KOPT-K1 (cell line): ENCODE measurements around the gene SASH1.

Experiments used
- H3K27ac ChIP-seq: fragments of 200-600 bp; sonication (generic); 2 replicates; pipeline ENCODE4 v1.5.1; 2016; ENCODE audit warnings: antibody characterized with exemption, mild to moderate bottlenecking, low read depth, low read length; ENCODE audit not compliant: poor library complexity, severe bottlenecking
- H3K36me3 ChIP-seq: fragments of 200-600 bp; sonication (generic); 2 replicates; pipeline ENCODE4 v1.5.1; 2017; ENCODE audit warnings: antibody characterized with exemption, mild to moderate bottlenecking, low read length, moderate library complexity; ENCODE audit not compliant: insufficient read depth
- H3K9me3 ChIP-seq: fragments of 200-600 bp; sonication (generic); 2 replicates; pipeline ENCODE4 v1.5.1; 2017; ENCODE audit warnings: antibody characterized with exemption, low read length, mild to moderate bottlenecking; ENCODE audit not compliant: insufficient read depth, poor library complexity, severe bottlenecking

SASH1 gene

GRCh38 chr6:148342350-148343046, at the start of gene SASH1:
TSS of gene SASH1 (plus strand) at chr6:148342838. CDS start at chr6:148343068, 230 bp downstream.
- no peaks in the 10 kb centered on the region for H3K9me3 ChIP-seq
- no peaks in the 10 kb centered on the region for H3K36me3 ChIP-seq
- H3K27ac ChIP-seq, result no peak within 1 kb of the TSS

DNA sequence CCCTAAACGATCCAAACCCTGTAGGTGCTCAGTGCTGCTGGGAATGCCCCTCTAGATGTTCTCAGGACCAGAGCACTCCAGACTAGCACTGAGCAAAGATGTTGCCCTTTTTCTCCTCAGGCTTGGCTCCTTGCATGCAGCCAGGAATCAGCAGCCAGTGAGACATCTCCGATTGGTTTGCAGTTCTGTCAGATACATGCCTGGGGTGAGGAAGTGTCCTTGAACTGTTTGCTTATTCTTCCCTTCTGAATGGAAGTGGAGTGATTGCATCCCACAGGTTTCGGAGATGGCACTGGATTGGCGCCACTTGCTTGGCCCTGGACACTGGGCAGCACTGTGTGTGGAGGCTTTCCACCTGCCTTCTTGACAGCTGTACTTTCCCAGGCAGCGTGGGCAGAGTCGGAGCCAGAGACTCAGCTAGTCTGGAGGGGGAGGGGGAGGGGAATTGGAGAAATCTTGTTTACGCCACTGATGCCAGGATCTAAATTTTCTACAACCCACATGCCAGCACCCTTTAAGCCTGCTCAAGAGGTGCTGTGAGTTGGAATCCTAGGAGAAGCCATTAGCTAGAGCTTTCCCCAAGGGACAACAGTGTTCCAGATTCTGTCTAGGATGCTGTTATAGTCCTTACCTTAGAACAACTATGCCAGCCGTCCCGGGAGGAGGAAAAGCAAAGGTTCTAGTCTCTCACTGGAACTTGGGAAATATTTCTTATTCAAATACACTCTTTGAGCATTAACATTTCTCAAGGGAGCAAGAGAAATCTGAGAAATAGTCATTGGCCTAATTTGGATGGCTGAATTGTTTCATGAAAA, 49.2 kb upstream of the SASH1 start:
- Histone ChIP-seq H3K36me3 (no peaks in the 10 kb centered on the region), H3K27ac (no peak overlapping the region), H3K9me3 (no peaks in the 10 kb centered on the region)

DNA sequence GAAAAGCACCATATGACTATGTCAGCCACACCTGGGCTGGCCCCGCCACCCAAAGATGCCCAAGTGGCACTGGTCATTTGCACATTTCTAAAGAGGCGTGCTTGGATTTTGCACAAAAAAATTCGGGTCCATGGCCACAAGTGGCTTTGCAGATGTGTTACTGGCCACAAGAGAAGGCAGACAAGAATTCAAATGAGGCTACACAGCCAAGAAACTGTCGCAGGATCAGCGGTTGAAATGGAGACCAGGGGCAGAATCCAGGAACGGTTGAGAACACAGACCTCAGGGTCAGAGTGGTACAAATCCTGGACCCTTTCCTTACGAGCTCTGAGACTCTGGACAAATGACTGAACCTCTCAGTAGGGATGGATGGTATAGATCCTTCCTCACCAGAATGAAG, 48.6 kb upstream of the SASH1 start:
- no peak overlapping the region for H3K27ac ChIP-seq
- H3K36me3 ChIP-seq, result no peaks in the 10 kb centered on the region
- H3K9me3 ChIP-seq, result no peaks in the 10 kb centered on the region

GRCh38 chr6:148295261-148295887, 47.3 kb upstream of the SASH1 start:
- Histone ChIP-seq H3K27ac (no peak overlapping the region), H3K9me3 (no peaks in the 10 kb centered on the region), H3K36me3 (no peaks in the 10 kb centered on the region)

DNA sequence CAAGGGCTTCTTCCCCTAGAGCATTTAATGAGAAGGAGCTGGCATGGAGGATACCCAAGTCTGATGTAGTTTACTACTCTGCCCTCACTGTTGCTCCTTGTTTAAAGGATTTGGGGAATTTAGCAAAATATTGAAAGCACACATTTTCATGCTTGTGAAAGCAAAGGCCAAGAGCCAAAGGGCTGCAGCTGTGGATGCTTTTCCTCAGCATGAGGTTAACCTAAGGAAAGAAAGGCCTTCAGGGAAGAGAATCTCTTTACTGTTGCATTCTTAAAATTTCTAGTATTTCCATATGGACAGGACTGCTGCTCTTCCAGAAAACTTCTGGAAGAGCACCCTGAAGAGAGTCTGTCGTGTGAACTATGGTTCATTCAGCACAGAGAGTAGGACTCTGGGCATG, 45.9 kb upstream of the SASH1 start:
- H3K9me3 ChIP-seq, result no peaks in the 10 kb centered on the region
- no peak overlapping the region for H3K27ac ChIP-seq
- no peaks in the 10 kb centered on the region for H3K36me3 ChIP-seq

DNA sequence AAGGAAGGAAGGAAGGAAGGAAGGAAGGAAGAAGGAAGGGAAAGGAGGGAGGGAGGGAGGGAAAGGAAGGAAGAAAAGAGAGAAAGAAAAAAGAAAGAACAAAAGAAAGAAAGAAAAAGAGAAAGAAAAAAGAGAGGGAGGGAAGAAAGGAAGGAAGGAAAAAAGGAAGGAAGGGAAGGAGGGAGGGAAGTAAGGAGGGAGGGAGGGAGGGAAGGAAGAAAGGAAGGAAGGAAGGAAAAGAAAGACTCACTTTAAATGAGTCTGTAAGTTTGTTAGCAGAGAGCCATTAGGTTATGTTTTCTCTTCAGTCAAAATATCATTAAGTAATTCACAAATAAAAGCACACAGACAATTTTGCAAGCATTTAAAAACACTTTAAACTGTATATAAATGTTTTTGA, 44.0 kb upstream of the SASH1 start:
- H3K27ac ChIP-seq, result no peak overlapping the region
- H3K36me3 ChIP-seq, result no peaks in the 10 kb centered on the region
- no peaks in the 10 kb centered on the region for H3K9me3 ChIP-seq

GRCh38 chr6:148303616-148304015, 39.0 kb upstream of the SASH1 start:
- no peak overlapping the region for H3K27ac ChIP-seq
- no peaks in the 10 kb centered on the region for H3K9me3 ChIP-seq
- H3K36me3 ChIP-seq, result no peaks in the 10 kb centered on the region

- H3K27ac ChIP-seq, result no peak overlapping the region
- no peaks in the 10 kb centered on the region for H3K36me3 ChIP-seq
- no peaks in the 10 kb centered on the region for H3K9me3 ChIP-seq
Observed at GRCh38 chr6:148304976-148305375, 37.7 kb upstream of the SASH1 start.

- Histone ChIP-seq H3K9me3 (no peaks in the 10 kb centered on the region), H3K27ac (no peak overlapping the region), H3K36me3 (no peaks in the 10 kb centered on the region)
Observed at GRCh38 chr6:148306286-148306685, 36.4 kb upstream of the SASH1 start.

DNA sequence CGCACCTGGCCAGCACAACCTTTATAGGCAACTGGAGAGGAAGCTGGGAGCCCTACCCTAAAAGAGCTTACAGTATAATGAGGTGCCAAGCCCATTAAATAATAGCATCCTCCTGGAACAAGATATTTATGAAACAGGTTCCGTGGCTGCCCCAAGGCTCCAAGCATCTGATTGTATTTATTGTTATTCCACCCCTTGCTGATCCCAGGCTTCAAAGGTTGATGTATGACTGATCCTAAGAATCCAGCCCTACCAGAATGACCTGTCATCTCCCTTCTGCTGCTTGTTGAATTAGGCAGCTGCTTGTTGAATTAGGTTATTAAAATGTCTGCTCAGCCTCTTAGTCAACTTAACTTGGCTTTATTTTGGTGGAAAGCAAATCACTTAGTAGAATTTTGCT, 35.2 kb upstream of the SASH1 start:
- Histone ChIP-seq H3K9me3 (no peaks in the 10 kb centered on the region), H3K27ac (no peak overlapping the region), H3K36me3 (no peaks in the 10 kb centered on the region)

DNA sequence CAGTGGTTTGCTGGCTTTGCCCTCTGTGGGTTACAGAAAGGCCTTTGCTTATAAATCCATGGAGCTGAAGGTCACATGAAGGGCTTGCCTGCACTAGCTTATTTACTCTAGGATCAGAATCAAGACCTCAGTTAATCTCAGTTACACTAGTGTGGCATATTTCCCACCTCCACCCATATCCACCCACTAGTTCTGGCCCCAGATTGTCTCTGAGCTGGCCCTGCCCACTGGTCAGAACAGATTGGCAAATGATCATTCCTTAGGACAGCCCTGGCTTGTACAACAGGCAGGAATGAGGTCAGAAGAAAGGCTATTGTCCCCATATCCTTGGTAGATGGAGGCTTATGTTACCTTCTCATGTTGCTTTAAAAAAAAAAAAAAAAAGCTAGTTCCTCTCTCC, 33.3 kb upstream of the SASH1 start:
- no peak overlapping the region for H3K27ac ChIP-seq
- H3K36me3 ChIP-seq, result no peaks in the 10 kb centered on the region
- H3K9me3 ChIP-seq, result no peaks in the 10 kb centered on the region

- Histone ChIP-seq H3K36me3 (no peaks in the 10 kb centered on the region), H3K27ac (no peak overlapping the region), H3K9me3 (no peaks in the 10 kb centered on the region)
Observed at GRCh38 chr6:148311966-148312669, 30.5 kb upstream of the SASH1 start.

DNA sequence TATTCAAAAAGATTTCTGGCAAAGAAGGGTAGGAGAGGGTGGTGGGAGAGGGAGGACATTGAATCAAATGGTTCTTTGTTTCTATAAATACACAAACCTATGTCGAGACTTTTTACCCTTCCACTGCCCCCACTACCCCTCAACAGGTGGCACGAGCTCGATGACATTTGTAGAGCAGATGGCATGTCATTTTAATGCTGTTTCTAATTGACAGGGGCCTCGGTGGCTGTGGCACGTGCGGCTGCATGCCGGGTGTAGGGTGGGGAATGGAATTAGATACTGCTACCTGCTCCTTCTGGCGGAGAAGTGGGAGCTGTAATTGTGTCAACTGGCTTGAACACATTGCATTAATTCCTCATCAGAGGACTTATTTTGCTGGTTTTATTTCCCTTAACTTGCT, 29.1 kb upstream of the SASH1 start:
- no peak overlapping the region for H3K27ac ChIP-seq
- no peaks in the 10 kb centered on the region for H3K36me3 ChIP-seq
- no peaks in the 10 kb centered on the region for H3K9me3 ChIP-seq

DNA sequence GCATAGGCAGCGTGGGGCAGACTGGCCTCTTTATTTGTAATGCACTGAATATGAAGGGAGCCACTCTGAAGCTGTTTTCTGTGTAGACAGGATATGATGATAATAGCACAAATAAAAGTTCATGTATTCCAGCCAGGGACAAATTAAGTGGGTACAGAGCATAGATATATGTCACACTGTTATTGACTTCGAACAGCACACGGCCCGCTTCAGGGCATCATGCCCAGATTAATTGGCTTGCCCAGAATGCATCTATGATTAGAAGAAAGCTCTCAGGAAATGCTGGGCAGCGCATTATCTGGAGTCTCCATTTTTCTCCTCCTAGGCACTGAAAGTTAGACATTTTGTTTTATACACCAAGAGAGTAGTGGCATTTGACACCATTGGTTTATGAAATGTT, 26.3 kb upstream of the SASH1 start:
- Histone ChIP-seq H3K9me3 (no peaks in the 10 kb centered on the region), H3K27ac (no peak overlapping the region), H3K36me3 (no peaks in the 10 kb centered on the region)

GRCh38 chr6:148317051-148317450, 25.6 kb upstream of the SASH1 start:
- Histone ChIP-seq H3K36me3 (no peaks in the 10 kb centered on the region), H3K9me3 (no peaks in the 10 kb centered on the region), H3K27ac (no peak overlapping the region)
